Fibroblast of mammary gland (primary cell): ENCODE measurements around the gene GART.
A peak's percentile ranks its signal among the peaks of the same experiment; 100 is the strongest.

Experiments used
- DNase-seq: peaks from one replicate; pipeline ENCODE4 v3.0.0-alpha.2; 2010; ENCODE audit warnings: low read depth
- H3K4me3 ChIP-seq: 2 replicates; pipeline ENCODE4 v1.5.1; 2011; ENCODE audit warnings: low read depth, mild to moderate bottlenecking, low read length, moderate library complexity; ENCODE audit not compliant: control insufficient read depth
- TF ChIP-seq, protein P1 (sequence below): conservative IDR thresholded peaks from 2 replicates; pipeline ENCODE4 v1.5.1; 2011; ENCODE audit warnings: low read depth, low read length, inconsistent platforms; ENCODE audit not compliant: control insufficient read depth, insufficient read depth

GART gene

DNA sequence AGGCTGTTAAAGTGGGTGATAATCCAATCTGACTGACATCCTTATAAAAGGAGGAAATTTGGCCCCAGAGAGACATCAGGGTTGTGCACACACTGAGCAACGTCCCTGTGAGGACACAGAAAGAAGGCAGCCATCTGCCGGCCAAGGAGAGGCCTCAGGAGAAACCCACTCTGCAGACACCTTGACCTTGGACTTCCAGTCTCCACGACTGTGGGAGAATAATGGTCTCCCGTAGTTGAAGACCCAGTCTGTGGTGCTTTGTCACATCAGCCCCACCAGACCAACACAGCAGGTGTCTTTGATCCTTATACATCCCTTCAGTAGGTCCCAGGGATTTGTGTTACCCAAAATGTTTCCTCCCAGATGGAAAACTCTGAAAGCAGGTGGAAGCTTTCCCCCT lies 46.2 kb downstream of the GART start:
- no peak overlapping the region for H3K4me3 ChIP-seq
- TF ChIP-seq, protein P1, sequence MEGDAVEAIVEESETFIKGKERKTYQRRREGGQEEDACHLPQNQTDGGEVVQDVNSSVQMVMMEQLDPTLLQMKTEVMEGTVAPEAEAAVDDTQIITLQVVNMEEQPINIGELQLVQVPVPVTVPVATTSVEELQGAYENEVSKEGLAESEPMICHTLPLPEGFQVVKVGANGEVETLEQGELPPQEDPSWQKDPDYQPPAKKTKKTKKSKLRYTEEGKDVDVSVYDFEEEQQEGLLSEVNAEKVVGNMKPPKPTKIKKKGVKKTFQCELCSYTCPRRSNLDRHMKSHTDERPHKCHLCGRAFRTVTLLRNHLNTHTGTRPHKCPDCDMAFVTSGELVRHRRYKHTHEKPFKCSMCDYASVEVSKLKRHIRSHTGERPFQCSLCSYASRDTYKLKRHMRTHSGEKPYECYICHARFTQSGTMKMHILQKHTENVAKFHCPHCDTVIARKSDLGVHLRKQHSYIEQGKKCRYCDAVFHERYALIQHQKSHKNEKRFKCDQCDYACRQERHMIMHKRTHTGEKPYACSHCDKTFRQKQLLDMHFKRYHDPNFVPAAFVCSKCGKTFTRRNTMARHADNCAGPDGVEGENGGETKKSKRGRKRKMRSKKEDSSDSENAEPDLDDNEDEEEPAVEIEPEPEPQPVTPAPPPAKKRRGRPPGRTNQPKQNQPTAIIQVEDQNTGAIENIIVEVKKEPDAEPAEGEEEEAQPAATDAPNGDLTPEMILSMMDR, result no peak
- no peak for DNase-seq

DNA sequence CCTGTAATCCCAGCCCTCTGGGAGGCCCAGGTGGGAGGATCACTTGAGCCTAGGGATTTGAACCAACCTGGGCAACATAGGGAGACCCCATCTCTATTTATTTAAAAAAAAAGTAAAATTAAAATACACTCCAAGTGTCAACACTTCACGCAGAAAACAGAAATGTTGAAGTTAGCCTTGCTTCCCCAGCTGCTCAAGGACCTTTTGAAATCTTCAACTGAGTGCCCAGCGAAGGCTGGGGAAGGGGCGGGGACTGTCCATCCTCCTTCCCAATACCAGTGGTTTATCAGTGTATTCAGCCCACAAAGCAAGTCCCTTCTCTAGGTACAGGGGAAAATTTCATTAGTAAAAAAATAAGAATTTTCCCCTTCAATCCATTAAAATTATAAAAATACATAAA lies 48.2 kb downstream of the GART start:
- no peak for DNase-seq
- H3K4me3 ChIP-seq, result no peak overlapping the region
- TF ChIP-seq, protein P1, result no peak

DNA sequence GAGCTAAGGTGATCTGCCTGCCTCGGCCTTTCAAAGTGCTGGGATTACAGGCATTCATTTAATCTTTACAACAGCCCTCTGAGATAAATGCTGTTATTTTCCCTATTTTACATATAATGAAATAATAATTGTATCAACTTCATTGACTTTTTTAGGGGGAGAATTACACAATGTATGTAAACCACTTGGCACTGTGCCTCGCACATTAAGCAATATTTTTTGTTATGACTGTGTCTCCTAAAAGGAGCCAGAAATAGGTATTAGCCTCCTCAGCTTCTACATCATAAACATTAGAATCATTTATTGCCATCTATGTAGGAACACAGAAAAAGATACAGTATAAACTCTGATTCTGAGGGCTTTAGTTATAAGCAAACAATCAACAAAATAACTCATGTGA lies 49.3 kb downstream of the GART start:
- DNase-seq, result peak; percentile 72
- TF ChIP-seq, protein P1, result no peak
- no peak overlapping the region for H3K4me3 ChIP-seq

GRCh38 chr21:33491373-33492102 lies 50.4 kb downstream of the GART start, which contains the start of gene DNAJC28:
DNAJC28 (minus strand) TSS chr21:33491716; CDS start chr21:33489393, 2,323 bp downstream.
- DNase-seq, result peak; percentile 86
- TF ChIP-seq, protein P1, result no peak
- H3K4me3 ChIP-seq, result peak within 1 kb of the TSS; percentile 89

DNA sequence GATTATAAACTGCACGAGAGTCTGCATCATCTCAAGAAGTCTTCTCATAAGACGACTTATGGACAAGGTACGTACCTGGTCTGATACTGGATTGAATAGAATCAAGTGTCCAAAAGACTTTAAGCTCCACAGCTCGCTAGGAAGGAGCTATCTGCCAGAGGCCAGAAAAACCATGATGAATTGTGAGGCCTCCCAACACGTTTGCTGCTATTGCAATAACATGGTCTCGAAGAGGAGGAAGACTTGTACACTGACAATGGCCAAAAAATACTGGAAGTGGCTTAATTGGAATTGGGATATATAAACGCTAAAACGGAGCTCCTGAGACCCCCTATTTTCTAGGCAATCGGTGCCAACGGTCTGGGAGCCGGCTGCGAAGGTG lies 50.9 kb downstream of the GART start:
- peak overlapping the region; percentile 89 for H3K4me3 ChIP-seq
- peak; percentile 8 for DNase-seq
- TF ChIP-seq, protein P1, result no peak

DNA sequence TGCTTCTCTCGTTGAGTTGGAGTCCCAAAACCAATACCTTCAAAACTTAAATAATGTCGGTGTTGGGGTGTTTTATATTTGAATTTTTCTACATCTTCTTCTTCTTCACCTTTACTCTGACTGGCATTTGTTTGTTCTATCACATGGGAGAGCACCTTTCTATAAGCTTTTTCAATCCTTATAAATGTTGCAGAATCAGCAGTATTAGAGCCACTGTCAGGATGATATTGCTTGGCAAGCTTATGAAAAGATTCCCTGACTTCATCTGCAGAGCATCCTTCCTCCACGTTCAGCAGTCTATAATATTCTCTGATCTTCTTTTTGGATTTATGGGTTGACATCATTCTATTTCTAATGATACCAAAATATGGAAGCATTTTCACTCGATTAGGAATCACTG lies 53.0 kb downstream of the GART start:
- no peak for DNase-seq

More for the DNA sequence above, 53.0 kb downstream of the GART start:
- TF ChIP-seq, protein P1, result no peak
- no peak overlapping the region for H3K4me3 ChIP-seq
